Fibroblast of lung (primary cell): ENCODE measurements around the gene LAMA4.

Experiments
- EZH2 ChIP-seq: IDR thresholded peaks from 2 replicates; pipeline ENCODE4 v1.5.1; 2012; ENCODE audit warnings: low read length, control low read depth, mild to moderate bottlenecking; ENCODE audit errors: missing control alignments
- TF ChIP-seq, protein P1 (sequence below), 2 donors: IDR thresholded peaks in 1 of 2; conservative IDR thresholded peaks in 1 of 2; 1 replicate in 1 of 2; 2 replicates in 1 of 2; pipeline ENCODE4 v1.5.1; 2011 to 2012; ENCODE audit warnings: low read length in 2 of 2, control low read depth in 1 of 2, inconsistent platforms in 1 of 2, low read depth in 1 of 2, mild to moderate bottlenecking in 1 of 2

DNA sequence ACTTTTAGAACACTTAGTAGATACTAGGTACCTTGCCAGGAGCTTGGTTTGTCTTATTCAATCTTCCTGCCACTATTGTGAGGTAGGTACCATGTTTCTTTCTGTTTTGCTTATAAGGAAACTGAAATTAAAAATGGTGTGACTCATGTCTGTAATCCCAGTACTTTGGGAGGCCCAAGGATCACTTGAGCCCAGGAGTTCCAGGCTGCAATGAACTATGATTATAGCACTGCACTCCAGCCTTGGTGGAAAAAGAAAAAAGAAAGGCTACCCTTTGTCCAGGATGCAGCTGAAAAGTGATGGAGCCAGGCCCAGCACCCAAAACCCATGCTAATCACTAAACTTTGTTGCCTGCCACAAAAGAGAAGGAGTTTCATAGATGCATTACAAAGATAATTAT lies 34.1 kb upstream of the LAMA4 start:
- no peak for TF ChIP-seq EZH2
- TF ChIP-seq, protein P1, sequence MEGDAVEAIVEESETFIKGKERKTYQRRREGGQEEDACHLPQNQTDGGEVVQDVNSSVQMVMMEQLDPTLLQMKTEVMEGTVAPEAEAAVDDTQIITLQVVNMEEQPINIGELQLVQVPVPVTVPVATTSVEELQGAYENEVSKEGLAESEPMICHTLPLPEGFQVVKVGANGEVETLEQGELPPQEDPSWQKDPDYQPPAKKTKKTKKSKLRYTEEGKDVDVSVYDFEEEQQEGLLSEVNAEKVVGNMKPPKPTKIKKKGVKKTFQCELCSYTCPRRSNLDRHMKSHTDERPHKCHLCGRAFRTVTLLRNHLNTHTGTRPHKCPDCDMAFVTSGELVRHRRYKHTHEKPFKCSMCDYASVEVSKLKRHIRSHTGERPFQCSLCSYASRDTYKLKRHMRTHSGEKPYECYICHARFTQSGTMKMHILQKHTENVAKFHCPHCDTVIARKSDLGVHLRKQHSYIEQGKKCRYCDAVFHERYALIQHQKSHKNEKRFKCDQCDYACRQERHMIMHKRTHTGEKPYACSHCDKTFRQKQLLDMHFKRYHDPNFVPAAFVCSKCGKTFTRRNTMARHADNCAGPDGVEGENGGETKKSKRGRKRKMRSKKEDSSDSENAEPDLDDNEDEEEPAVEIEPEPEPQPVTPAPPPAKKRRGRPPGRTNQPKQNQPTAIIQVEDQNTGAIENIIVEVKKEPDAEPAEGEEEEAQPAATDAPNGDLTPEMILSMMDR (conservative IDR thresholded peaks at IDR 0.05 in 1 of 2, IDR thresholded peaks at IDR 0.05 in 1 of 2; ENCODE audit: low read depth in 1 of 2, low read length in 2 of 2) = no peak
